Large intestine (tissue), 3 donors: Measurements from ENCODE around the gene PAX1. TPM values are rescaled to one million over a fixed set of nuclear protein-coding genes. Genes with fewer than 3 reads are reported as not detected.

ENCODE experiments used
- DNase-seq, 2 donors: peaks; one replicate each; pipeline versions ENCODE4 v3.0.0 to v3.0.0-alpha.2; 2013
- H3K27ac ChIP-seq: one replicate; pipeline ENCODE4 v1.5.1; 2013; ENCODE audit warnings: low read length
- H3K27me3 ChIP-seq: 2 replicates; pipeline ENCODE4 v1.6.1; 2013; ENCODE audit warnings: low read length; ENCODE audit not compliant: control insufficient read depth, insufficient read depth
- H3K36me3 ChIP-seq: 2 replicates; pipeline ENCODE4 v1.6.1; 2013; ENCODE audit warnings: low read length; ENCODE audit not compliant: control insufficient read depth, insufficient read depth
- H3K4me1 ChIP-seq: one replicate; pipeline ENCODE4 v1.6.1; 2013; ENCODE audit warnings: low read length; ENCODE audit not compliant: control insufficient read depth, insufficient read depth
- H3K4me3 ChIP-seq: one replicate; pipeline ENCODE4 v1.5.1; 2013; ENCODE audit warnings: low read length
- H3K9me3 ChIP-seq: one replicate; pipeline ENCODE4 v1.6.1; 2013; ENCODE audit warnings: mild to moderate bottlenecking, low read depth, low read length, moderate library complexity; ENCODE audit not compliant: control insufficient read depth
- WGBS: methylation state at CpG from one replicate; pipeline ENCODE4 v1.1.5; 2013; ENCODE audit warnings: low lambda C conversion rate; ENCODE audit not compliant: insufficient coverage; 5-methylcytosine and 5-hydroxymethylcytosine counted together
- polyA plus RNA-seq: library from polyadenylated mRNA; unstranded; fragments of 120-200 nt; gene quantifications from one replicate; pipeline ENCODE4 v1.2.1, GENCODE V29; 2013

The PAX1 gene
- polyA plus RNA-seq, 1 donor: not detected

DNA sequence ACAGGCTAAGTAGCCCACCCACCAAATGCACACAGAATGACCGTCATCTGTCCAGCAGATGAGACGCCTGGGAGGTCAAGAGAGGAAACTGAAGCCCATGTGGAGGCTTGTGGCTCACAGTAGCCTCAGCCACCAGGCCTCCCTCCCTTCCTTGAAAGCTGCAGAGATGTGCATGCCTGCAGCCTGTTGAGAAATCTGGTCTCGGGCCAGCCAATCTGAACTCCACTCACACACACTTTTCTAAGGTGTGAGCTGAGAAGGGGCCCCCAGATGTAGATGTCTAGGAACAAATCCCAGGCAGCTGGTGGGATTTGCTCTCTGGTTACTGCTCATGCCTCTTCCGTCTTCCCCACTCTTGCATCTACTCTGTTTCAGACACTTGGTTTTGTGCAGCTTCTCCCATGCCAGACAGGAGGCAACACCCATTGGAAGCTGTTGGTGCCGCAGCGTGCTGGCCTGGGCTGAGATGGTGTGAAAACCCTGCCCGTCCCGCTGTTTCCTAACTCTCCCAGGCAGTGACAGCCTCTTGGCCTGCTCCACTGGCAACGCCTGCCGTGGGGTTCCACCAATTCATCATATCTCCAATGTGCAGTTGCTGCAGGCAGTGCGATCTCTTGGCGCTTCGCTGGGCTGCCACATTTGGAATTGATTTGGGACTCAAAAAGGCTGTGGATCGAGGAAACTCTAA, 24.1 kb upstream of the PAX1 start:
- no peaks in the 10 kb centered on the region for H3K4me1 ChIP-seq
- no peak for DNase-seq
- no peaks in the 10 kb centered on the region for H3K9me3 ChIP-seq
- no peak overlapping the region for H3K4me3 ChIP-seq
- H3K36me3 ChIP-seq: no peaks in the 10 kb centered on the region
- H3K27me3 ChIP-seq: peaks cover 3% of the 10 kb centered on the region
- no CpG with 5 or more reads among the region's 14 CpGs for WGBS
- no peak overlapping the region for H3K27ac ChIP-seq

- peaks cover 3% of the 10 kb centered on the region for H3K27me3 ChIP-seq
- no peak overlapping the region for H3K4me3 ChIP-seq
- DNase-seq: no peak
- H3K27ac ChIP-seq: no peak overlapping the region
- no peaks in the 10 kb centered on the region for H3K36me3 ChIP-seq
- no peaks in the 10 kb centered on the region for H3K9me3 ChIP-seq
- no CpG with 5 or more reads among the region's 10 CpGs for WGBS
- no peaks in the 10 kb centered on the region for H3K4me1 ChIP-seq
Measured at GRCh38 chr20:21681922-21682318, 23.5 kb upstream of the PAX1 start.

GRCh38 chr20:21682521-21682954, 22.9 kb upstream of the PAX1 start:
- no peaks in the 10 kb centered on the region for H3K4me1 ChIP-seq
- no peak for DNase-seq

DNA sequence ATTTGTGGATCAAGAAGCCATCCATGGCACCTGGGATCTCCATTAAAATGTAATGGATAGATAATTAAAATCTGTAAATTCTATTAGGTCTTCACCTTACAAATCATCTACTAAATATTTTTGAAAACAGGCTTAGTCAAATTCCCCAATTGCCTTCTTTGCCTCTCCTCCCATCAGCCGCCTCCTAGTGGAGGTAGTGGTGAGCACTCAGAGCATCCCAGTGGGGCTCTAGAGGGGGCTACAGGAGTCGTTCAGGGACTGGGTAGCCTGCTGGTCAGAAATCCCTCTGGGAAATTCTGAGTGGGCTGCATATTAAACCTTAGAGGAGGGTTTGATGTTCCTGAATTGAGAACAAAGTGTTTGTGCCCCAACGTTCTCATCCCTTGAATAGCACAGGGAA, 20.8 kb upstream of the PAX1 start:
- H3K4me1 ChIP-seq: no peaks in the 10 kb centered on the region
- H3K27ac ChIP-seq: no peak overlapping the region
- WGBS: no CpG with 5 or more reads among the region's 3 CpGs
- H3K36me3 ChIP-seq: no peaks in the 10 kb centered on the region
- H3K27me3 ChIP-seq: peaks cover 3% of the 10 kb centered on the region
- no peak overlapping the region for H3K4me3 ChIP-seq
- DNase-seq: no peak
- H3K9me3 ChIP-seq: no peaks in the 10 kb centered on the region

More at GRCh38 chr20:21682521-21682954, 22.9 kb upstream of the PAX1 start:
- H3K4me3 ChIP-seq: no peak overlapping the region
- no peaks in the 10 kb centered on the region for H3K9me3 ChIP-seq
- no peaks in the 10 kb centered on the region for H3K36me3 ChIP-seq
- H3K27ac ChIP-seq: no peak overlapping the region
- peaks cover 3% of the 10 kb centered on the region for H3K27me3 ChIP-seq
- 100% methylated on average over 3 of the region's 8 CpGs for WGBS

DNA sequence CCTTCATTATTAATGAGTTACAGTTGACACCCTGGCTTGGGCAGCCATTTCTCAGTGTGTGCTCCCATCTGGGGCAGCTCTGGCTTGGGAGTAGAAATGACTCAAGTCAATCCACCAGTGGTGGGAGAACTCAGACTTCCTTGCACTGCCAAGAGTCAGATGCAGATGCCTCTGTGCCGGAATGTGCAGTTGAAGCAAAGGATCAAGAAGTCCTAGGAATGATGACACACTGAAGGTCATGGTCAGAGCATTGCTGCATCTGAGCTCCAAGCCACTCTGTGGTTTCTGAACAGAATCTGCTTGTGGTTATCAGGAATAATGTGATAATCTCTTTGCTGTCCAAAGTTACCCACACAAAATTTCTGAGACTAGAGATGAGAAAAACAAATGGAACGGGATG, 19.5 kb upstream of the PAX1 start:
- no peak for DNase-seq
- H3K4me3 ChIP-seq: no peak overlapping the region
- no peaks in the 10 kb centered on the region for H3K9me3 ChIP-seq
- H3K27ac ChIP-seq: no peak overlapping the region
- H3K36me3 ChIP-seq: no peaks in the 10 kb centered on the region
- H3K27me3 ChIP-seq: peaks cover 3% of the 10 kb centered on the region
- 100% methylated on average over 1 of the region's 2 CpGs for WGBS
- no peaks in the 10 kb centered on the region for H3K4me1 ChIP-seq

DNA sequence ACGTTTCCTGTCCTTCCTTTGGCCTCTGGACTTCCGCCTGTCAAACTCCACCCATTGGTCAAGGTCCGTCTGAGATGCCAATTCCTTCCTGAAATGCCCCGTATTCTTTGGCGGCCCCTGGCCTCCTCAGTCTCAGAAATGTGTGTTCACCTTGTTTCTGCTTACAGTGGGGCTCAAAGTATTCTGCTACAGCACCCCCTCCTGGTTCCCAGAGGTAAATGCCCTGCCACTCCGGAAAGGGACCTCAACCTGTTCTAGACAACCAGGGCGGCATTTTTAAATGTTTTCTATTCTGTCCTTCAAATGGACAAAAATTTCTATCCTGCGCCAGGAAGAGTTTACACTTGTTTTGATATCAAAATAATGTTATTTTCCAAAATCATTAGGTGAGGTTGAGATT, 12.1 kb upstream of the PAX1 start:
- Histone ChIP-seq H3K27me3 (peaks cover 27% of the 10 kb centered on the region), H3K36me3 (no peaks in the 10 kb centered on the region), H3K4me3 (no peak overlapping the region), H3K4me1 (no peaks in the 10 kb centered on the region), H3K27ac (no peak overlapping the region), H3K9me3 (no peaks in the 10 kb centered on the region)
- WGBS: 83% methylated on average over 1 of the region's 8 CpGs
- DNase-seq: no peak

GRCh38 chr20:21698494-21699215, 6.8 kb upstream of the PAX1 start:
- Histone ChIP-seq H3K27me3 (peaks cover 74% of the 10 kb centered on the region), H3K4me3 (no peak overlapping the region), H3K9me3 (no peaks in the 10 kb centered on the region), H3K27ac (no peak overlapping the region), H3K36me3 (no peaks in the 10 kb centered on the region), H3K4me1 (no peaks in the 10 kb centered on the region)
- DNase-seq: no peak
- WGBS: no CpG with 5 or more reads among the region's 9 CpGs

GRCh38 chr20:21699216-21699508, 6.3 kb upstream of the PAX1 start:
- Histone ChIP-seq H3K4me3 (no peak overlapping the region), H3K36me3 (no peaks in the 10 kb centered on the region), H3K4me1 (no peaks in the 10 kb centered on the region), H3K9me3 (no peaks in the 10 kb centered on the region), H3K27me3 (peaks cover 78% of the 10 kb centered on the region), H3K27ac (no peak overlapping the region)
- no peak for DNase-seq
- 55% methylated on average over 2 of the region's 8 CpGs for WGBS

DNA sequence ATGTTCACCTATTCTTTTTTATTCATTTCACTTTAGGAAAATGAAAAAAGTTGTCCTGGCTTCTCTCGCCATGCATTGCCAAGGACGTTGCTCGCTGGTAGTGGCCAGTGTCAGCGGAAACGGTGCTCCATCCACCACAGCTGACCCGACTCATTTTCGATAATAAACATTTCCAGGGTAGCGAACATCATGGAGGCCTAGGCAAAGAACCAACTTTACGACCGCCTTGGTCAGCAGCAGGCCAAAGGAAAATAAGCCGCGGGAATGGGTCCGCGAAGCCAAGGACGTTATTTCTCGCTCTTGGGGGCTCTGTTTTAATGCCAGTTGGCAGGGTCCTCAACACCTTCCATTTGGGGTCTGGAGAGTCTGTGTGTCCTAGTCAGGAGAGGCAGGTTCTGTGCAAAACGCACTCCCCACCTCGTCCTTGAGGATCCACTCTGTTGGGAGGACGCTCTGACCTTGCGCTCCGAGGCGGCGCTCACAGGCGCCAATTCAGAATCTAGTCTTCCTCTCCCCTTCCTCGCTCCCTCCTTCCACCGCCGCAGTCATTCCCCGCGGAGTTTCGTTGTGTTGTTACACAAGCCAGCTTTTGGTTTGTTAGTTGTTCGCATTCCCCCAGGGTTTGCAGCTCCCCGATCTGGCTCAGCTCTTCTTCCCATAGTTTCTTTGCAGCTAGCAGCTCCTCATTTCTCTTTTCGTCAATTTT, 4.1 kb upstream of the PAX1 start:
- Histone ChIP-seq H3K27ac (no peak overlapping the region), H3K36me3 (no peaks in the 10 kb centered on the region), H3K27me3 (peaks cover 89% of the 10 kb centered on the region), H3K4me3 (no peak overlapping the region), H3K9me3 (no peaks in the 10 kb centered on the region), H3K4me1 (no peaks in the 10 kb centered on the region)
- WGBS: no CpG with 5 or more reads among the region's 33 CpGs
- DNase-seq: no peak

DNA sequence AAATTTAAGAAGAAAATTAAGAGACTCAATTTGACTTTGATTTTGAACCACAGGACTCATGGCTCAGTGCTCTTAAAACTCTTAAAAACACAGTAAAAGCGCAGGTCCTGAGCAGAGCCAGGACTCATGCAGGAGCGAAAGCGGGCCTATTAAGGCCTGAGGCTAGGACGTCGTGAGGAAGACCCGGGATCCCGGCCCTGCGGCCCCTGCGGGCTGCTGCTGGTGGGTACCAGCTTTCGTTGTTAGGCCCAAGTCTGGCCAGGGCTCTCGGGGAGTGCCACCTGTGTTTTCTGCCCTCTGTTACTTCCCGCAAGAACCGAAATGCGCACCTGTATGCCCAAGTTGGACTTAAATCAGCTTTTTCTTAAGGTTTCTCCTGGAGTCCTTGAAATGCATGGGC, 3.4 kb upstream of the PAX1 start:
- no peak overlapping the region for H3K27ac ChIP-seq
- peaks cover 92% of the 10 kb centered on the region for H3K27me3 ChIP-seq
- WGBS: no CpG with 5 or more reads among the region's 14 CpGs
- H3K9me3 ChIP-seq: peaks cover 3% of the 10 kb centered on the region
- no peaks in the 10 kb centered on the region for H3K36me3 ChIP-seq
- DNase-seq: no peak
- no peaks in the 10 kb centered on the region for H3K4me1 ChIP-seq
- H3K4me3 ChIP-seq: no peak overlapping the region
